HEK293 (cell line): ENCODE data around the gene IL10RA.

Experiments
- CTCF ChIA-PET: fragments of 350-600 bp; formaldehyde crosslinking; extraction: SDS; loops from one replicate; lab custom pipeline; 2021; ENCODE audit warnings: antibody characterized with exemption; lab: Yijun Ruan, JAX
- POLR2A ChIA-PET: fragments of 300-600 bp; formaldehyde crosslinking; extraction: SDS; loops from one replicate; lab custom pipeline; 2020; ENCODE audit warnings: antibody characterized with exemption, inconsistent platforms; lab: Yijun Ruan, JAX
- H3K27ac ChIP-seq: fragments of 200-500 bp; sonication (Bioruptor generic); 2 replicates; pipeline ENCODE4 v1.5.1; 2014; ENCODE audit warnings: low read depth, low read length, control low read depth, inconsistent platforms; ENCODE audit errors: extremely low read depth
- H3K36me3 ChIP-seq, 2 experiments: fragments of 200-500 bp in 1 of 2; sonication (Bioruptor generic) in 1 of 2; 1 replicate in 1 of 2; 2 replicates in 1 of 2; pipeline ENCODE4 v1.5.1; 2014 to 2017; ENCODE audit warnings: inconsistent platforms in 2 of 2, low read length in 2 of 2; ENCODE audit not compliant: control insufficient read depth in 2 of 2, insufficient read depth in 1 of 2
- H3K4me1 ChIP-seq: fragments of 200-500 bp; sonication (Bioruptor generic); 2 replicates; pipeline ENCODE4 v1.5.1; 2014; ENCODE audit warnings: mild to moderate bottlenecking, low read length, inconsistent platforms; ENCODE audit not compliant: control insufficient read depth, insufficient read depth
- H3K4me3 ChIP-seq: 2 replicates; pipeline ENCODE4 v1.5.1; 2011; ENCODE audit warnings: low read depth, mild to moderate bottlenecking, control low read depth, low read length, moderate library complexity
- H3K9me3 ChIP-seq: fragments of 200-500 bp; sonication (Bioruptor generic); 2 replicates; pipeline ENCODE4 v1.5.1; 2014; ENCODE audit warnings: low read depth, low read length, inconsistent platforms; ENCODE audit not compliant: control insufficient read depth, insufficient read depth
- BCL11B ChIP-seq: fragments of 450-650 bp; formaldehyde crosslinking; IDR thresholded peaks from 2 replicates; pipeline ENCODE4 v1.5.1; 2016; ENCODE audit warnings: low read depth, missing biosample characterization, missing genetic modification characterization
- GLI4 ChIP-seq: fragments of 450-650 bp; formaldehyde crosslinking; IDR thresholded peaks from 2 replicates; pipeline ENCODE4 v1.5.1; 2016; ENCODE audit warnings: missing biosample characterization, missing genetic modification characterization
- PRDM4 ChIP-seq: fragments of 450-650 bp; formaldehyde crosslinking; IDR thresholded peaks from 2 replicates; pipeline ENCODE4 v1.5.1; 2017; ENCODE audit warnings: missing biosample characterization, missing genetic modification characterization
- SALL2 ChIP-seq: fragments of 450-650 bp; formaldehyde crosslinking; IDR thresholded peaks from 2 replicates; pipeline ENCODE4 v1.5.0; 2017; ENCODE audit warnings: missing biosample characterization, mild to moderate bottlenecking, missing genetic modification characterization, borderline replicate concordance
- SETDB1 ChIP-seq: IDR thresholded peaks from one replicate; pipeline ENCODE4 v1.6.1; 2017; ENCODE audit warnings: mild to moderate bottlenecking, low read length, moderate library complexity, mixed read lengths; ENCODE audit not compliant: insufficient read length
- ZBTB44 ChIP-seq: fragments of 450-650 bp; IDR thresholded peaks from 2 replicates; pipeline ENCODE4 v1.5.1; 2018; ENCODE audit warnings: missing biosample characterization, mild to moderate bottlenecking, missing genetic modification characterization
- ZBTB7A ChIP-seq: fragments of 450-650 bp; formaldehyde crosslinking; IDR thresholded peaks from 2 replicates; pipeline ENCODE4 v1.5.1; 2016; ENCODE audit warnings: low read depth, missing biosample characterization, missing genetic modification characterization
- ZFP3 ChIP-seq: fragments of 450-650 bp; formaldehyde crosslinking; IDR thresholded peaks from 2 replicates; pipeline ENCODE4 v1.5.1; 2016; ENCODE audit warnings: low read depth, missing biosample characterization, missing genetic modification characterization
- ZNF112 ChIP-seq: fragments of 450-650 bp; formaldehyde crosslinking; IDR thresholded peaks from 2 replicates; pipeline ENCODE4 v1.5.0; 2017; ENCODE audit warnings: missing biosample characterization, missing genetic modification characterization
- ZNF174 ChIP-seq: fragments of 450-650 bp; formaldehyde crosslinking; IDR thresholded peaks from 2 replicates; pipeline ENCODE4 v1.5.0; 2017; ENCODE audit warnings: missing biosample characterization, mild to moderate bottlenecking, missing genetic modification characterization
- ZNF175 ChIP-seq: fragments of 450-650 bp; formaldehyde crosslinking; IDR thresholded peaks from 2 replicates; pipeline ENCODE4 v1.5.1; 2016; ENCODE audit warnings: missing biosample characterization, missing genetic modification characterization
- ZNF184 ChIP-seq: fragments of 450-650 bp; IDR thresholded peaks from 2 replicates; pipeline ENCODE4 v1.5.1; 2018; ENCODE audit warnings: missing biosample characterization, mild to moderate bottlenecking, missing genetic modification characterization
- ZNF280C ChIP-seq: fragments of 450-650 bp; formaldehyde crosslinking; IDR thresholded peaks from 2 replicates; pipeline ENCODE4 v1.5.1; 2016; ENCODE audit warnings: missing biosample characterization, missing genetic modification characterization
- ZNF354C ChIP-seq: fragments of 450-650 bp; formaldehyde crosslinking; IDR thresholded peaks from 2 replicates; pipeline ENCODE4 v1.5.1; 2016; ENCODE audit warnings: missing biosample characterization, missing genetic modification characterization, low read depth, borderline replicate concordance
- ZNF426 ChIP-seq: fragments of 450-650 bp; formaldehyde crosslinking; IDR thresholded peaks from 2 replicates; pipeline ENCODE4 v1.5.1; 2017; ENCODE audit warnings: missing biosample characterization, missing genetic modification characterization, mild to moderate bottlenecking, inconsistent platforms, moderate library complexity
- ZNF433 ChIP-seq: fragments of 450-650 bp; formaldehyde crosslinking; IDR thresholded peaks from 2 replicates; pipeline ENCODE4 v1.5.1; 2016; ENCODE audit warnings: missing biosample characterization, missing genetic modification characterization, low read depth
- ZNF513 ChIP-seq: fragments of 450-650 bp; IDR thresholded peaks from 2 replicates; pipeline ENCODE4 v1.5.1; 2018; ENCODE audit warnings: missing biosample characterization, missing genetic modification characterization
- ZNF621 ChIP-seq: fragments of 450-650 bp; formaldehyde crosslinking; IDR thresholded peaks from 2 replicates; pipeline ENCODE4 v1.5.1; 2017; ENCODE audit warnings: missing biosample characterization, missing genetic modification characterization
- ZNF670 ChIP-seq: fragments of 450-650 bp; formaldehyde crosslinking; IDR thresholded peaks from 2 replicates; pipeline ENCODE4 v1.5.1; 2016; ENCODE audit warnings: missing biosample characterization, missing genetic modification characterization, low read depth
- ZNF76 ChIP-seq: fragments of 450-650 bp; formaldehyde crosslinking; IDR thresholded peaks from 2 replicates; pipeline ENCODE4; 2016; ENCODE audit warnings: low read depth, missing biosample characterization, missing genetic modification characterization, borderline replicate concordance
- ZSCAN30 ChIP-seq: fragments of 450-650 bp; IDR thresholded peaks from 2 replicates; pipeline ENCODE4 v1.5.1; 2018; ENCODE audit warnings: missing biosample characterization, mild to moderate bottlenecking, missing genetic modification characterization, moderate library complexity
- ZXDB ChIP-seq: fragments of 450-650 bp; formaldehyde crosslinking; IDR thresholded peaks from 2 replicates; pipeline ENCODE4 v1.5.1; 2016; ENCODE audit warnings: missing biosample characterization, missing genetic modification characterization

IL10RA gene

GRCh38 chr11:118016104-118016503 lies 29.9 kb downstream of the IL10RA start (continued):
- TF ChIP-seq ZNF280C (tag by site-specific recombination) (no peak), ZNF76 (tag by site-specific recombination) (no peak), GLI4 (tag by site-specific recombination) (no peak), ZBTB44 (tag by site-specific recombination) (no peak)

- Histone ChIP-seq H3K27ac (no peak overlapping the region), H3K36me3 (no peaks in the 10 kb centered on the region), H3K4me1 (no peaks in the 10 kb centered on the region), H3K9me3 (no peaks in the 10 kb centered on the region), H3K4me3 (no peak overlapping the region)
- CTCF ChIA-PET = no interaction called here
- POLR2A ChIA-PET = no interaction called here
- TF ChIP-seq ZBTB7A (tag by site-specific recombination) = no peak
These were observed 30.9 kb downstream of the IL10RA start for GRCh38 chr11:118017111-118017510.

- POLR2A ChIA-PET = no interaction called here
- TF ChIP-seq BCL11B (tag by site-specific recombination) (no peak), ZNF174 (tag by site-specific recombination) (no peak), ZFP3 (tag by site-specific recombination) (no peak), ZNF112 (tag by site-specific recombination) (no peak), ZNF621 (tag by site-specific recombination) (no peak), ZNF184 (tag by site-specific recombination) (no peak), ZNF433 (tag by site-specific recombination) (no peak)
These were observed 31.6 kb downstream of the IL10RA start for GRCh38 chr11:118017631-118018315.

GRCh38 chr11:118018401-118018800 lies 32.2 kb downstream of the IL10RA start:
- CTCF ChIA-PET = interaction anchor here (0.6 kb wide), 1 partner anchor 555 kb away, joined by 3 read pairs; no protein-coding TSS in a partner anchor
- POLR2A ChIA-PET = no interaction called here
- H3K4me1 ChIP-seq = no peaks in the 10 kb centered on the region
- TF ChIP-seq SALL2 (tag by site-specific recombination) (no peak), ZNF513 (tag by site-specific recombination) (no peak), ZNF175 (tag by site-specific recombination) (no peak), PRDM4 (tag by site-specific recombination) (no peak), ZBTB7A (tag by site-specific recombination) (no peak), SETDB1 (no peak), ZSCAN30 (tag by site-specific recombination) (no peak), ZXDB (tag by site-specific recombination) (no peak), ZNF426 (no peak), ZNF354C (no peak), ZNF670 (no peak), ZFP3 (tag by site-specific recombination) (no peak)

More at GRCh38 chr11:118017631-118018315, 31.6 kb downstream of the IL10RA start:
- H3K9me3 ChIP-seq = no peaks in the 10 kb centered on the region
- CTCF ChIA-PET = no interaction called here
- H3K4me3 ChIP-seq = no peak overlapping the region
- no peaks in the 10 kb centered on the region for H3K36me3 ChIP-seq
- H3K4me1 ChIP-seq = no peaks in the 10 kb centered on the region
- H3K27ac ChIP-seq = no peak overlapping the region

More at GRCh38 chr11:118018401-118018800, 32.2 kb downstream of the IL10RA start:
- H3K27ac ChIP-seq = no peak overlapping the region
- no peaks in the 10 kb centered on the region for H3K36me3 ChIP-seq
- H3K4me3 ChIP-seq = no peak overlapping the region
- no peaks in the 10 kb centered on the region for H3K9me3 ChIP-seq
